Testis (tissue), 3 donors: Measurements from ENCODE around the gene PRAMEF1. TPM values are rescaled to one million over a fixed set of nuclear protein-coding genes. Genes with fewer than 3 reads are reported as not detected.
"Not testable (repeated sequence)": the region's sequence is repeated elsewhere in the genome, so short reads cannot be mapped to it uniquely, and the experiment has no call there.

Experiments
- DNase-seq: peaks from one replicate; pipeline ENCODE4 v3.0.0-alpha.2; 2019
- H3K27ac ChIP-seq, 2 donors: fragments of 200-600 bp; sonication (generic); one replicate each; pipeline ENCODE4 v1.5.1; 2019
- H3K27me3 ChIP-seq: fragments of 200-600 bp; sonication (generic); one replicate; pipeline ENCODE4 v1.5.1; 2019
- H3K36me3 ChIP-seq: fragments of 200-600 bp; sonication (generic); one replicate; pipeline ENCODE4 v1.5.1; 2017; ENCODE audit warnings: low read depth; ENCODE audit errors: missing control alignments
- H3K4me1 ChIP-seq: fragments of 200-600 bp; sonication (generic); one replicate; pipeline ENCODE4 v1.5.1; 2019
- H3K4me3 ChIP-seq, 2 donors: fragments of 200-600 bp; sonication (generic); one replicate each; pipeline ENCODE4 v1.5.1; 2017 to 2019
- H3K9me3 ChIP-seq: fragments of 200-600 bp; sonication (generic); one replicate; pipeline ENCODE4 v1.5.1; 2017
- CTCF ChIP-seq, 3 experiments: fragments of 450-650 bp in 2 of 3; fragments of 200-600 bp in 1 of 3; sonication (generic) in 1 of 3; IDR thresholded peaks; one replicate each; pipeline ENCODE4 v1.5.1; 2016 to 2019; ENCODE audit warnings: antibody characterized with exemption in 3 of 3, mild to moderate bottlenecking in 2 of 3, moderate library complexity in 1 of 3
- POLR2A ChIP-seq: fragments of 450-650 bp; IDR thresholded peaks from one replicate; pipeline ENCODE4 v1.6.1; 2017; ENCODE audit warnings: antibody characterized with exemption, mild to moderate bottlenecking, moderate library complexity
- WGBS, 2 donors: methylation state at CpG; one replicate each; pipeline ENCODE4 v1.1.5; 2018; 5-methylcytosine and 5-hydroxymethylcytosine counted together
- intact Hi-C: fragments of 100-400 bp; cut with DNase I; formaldehyde crosslinking; loops from one replicate; pipeline ENCODE4 v1.15.1; 2023; ENCODE audit warnings: low total_unique reads
- polyA plus RNA-seq: library from polyadenylated mRNA; stranded (reverse); fragments of 350-450 nt; fragmentation: Illumina TruSeq; extraction: RNeasy Lipid Tissue Mini Kit (QIAGEN cat#74804); gene quantifications from one replicate; pipeline ENCODE4 v1.2.3, GENCODE V29; 2014; ENCODE audit warnings: low read depth, low replicate concordance; ENCODE audit not compliant: insufficient read depth
- total RNA-seq, 2 donors: library from RNA; depleted of rRNA; stranded (reverse); fragments of >200 nt; gene quantifications; one replicate each; pipeline ENCODE4 v1.2.3, GENCODE V29; 2016

The PRAMEF1 gene
- total and polyA plus RNA-seq, 3 donors from 2014 or later, result 0.61 TPM; not detected in 2

- Histone ChIP-seq H3K9me3 (no peaks in the 10 kb centered on the region), H3K27me3 (no peaks in the 10 kb centered on the region), H3K4me1 (no peaks in the 10 kb centered on the region), H3K27ac (no peak overlapping the region), H3K4me3 (no peak overlapping the region), H3K36me3 (no peaks in the 10 kb centered on the region)
- intact Hi-C loops, result no loop called here
- TF ChIP-seq POLR2A (no peak), CTCF (IDR thresholded peaks at IDR 0.05) (no peak)
- 58 to 80% methylated on average over 2 to 5 of the region's 5 CpGs for WGBS, 2 donors
- no peak for DNase-seq
Measured at GRCh38 chr1:12810691-12811408, 19.7 kb downstream of the PRAMEF1 start.

GRCh38 chr1:12811409-12811784, 20.2 kb downstream of the PRAMEF1 start:
- H3K9me3 ChIP-seq, result no peaks in the 10 kb centered on the region

GRCh38 chr1:12819061-12819460, 27.9 kb downstream of the PRAMEF1 start:
- H3K27ac ChIP-seq, DNase-seq, H3K4me1 ChIP-seq, H3K27me3 ChIP-seq, H3K36me3 ChIP-seq, intact Hi-C loops, H3K4me3 ChIP-seq, H3K9me3 ChIP-seq: not testable (repeated sequence)
- 82 to 100% methylated on average over 1 to 5 of the region's 6 CpGs for WGBS, 2 donors

More at GRCh38 chr1:12811409-12811784, 20.2 kb downstream of the PRAMEF1 start:
- Histone ChIP-seq H3K4me3 (no peak overlapping the region), H3K4me1 (no peaks in the 10 kb centered on the region), H3K36me3 (no peaks in the 10 kb centered on the region), H3K27ac (no peak overlapping the region), H3K27me3 (no peaks in the 10 kb centered on the region)
- TF ChIP-seq CTCF (IDR thresholded peaks at IDR 0.05), result no peak
- no peak for TF ChIP-seq POLR2A
- no peak for DNase-seq
- 65 to 76% methylated on average over 2 of the region's 2 CpGs for WGBS, 2 donors
- intact Hi-C loops, result no loop called here

GRCh38 chr1:12831310-12831709, 40.1 kb downstream of the PRAMEF1 start, which contains the start of gene PRAMEF11:
PRAMEF11 (minus strand) TSS chr1:12831410; CDS start chr1:12828789, 2,621 bp downstream.
- H3K4me1 ChIP-seq, H3K36me3 ChIP-seq, H3K27me3 ChIP-seq, DNase-seq, H3K27ac ChIP-seq, H3K4me3 ChIP-seq, H3K9me3 ChIP-seq, intact Hi-C loops: not testable (repeated sequence)
- WGBS, 2 donors, result 64 to 69% methylated on average over 3 of the region's 3 CpGs

GRCh38 chr1:12833251-12833650, 42.1 kb downstream of the PRAMEF1 start:
- H3K36me3 ChIP-seq, H3K27me3 ChIP-seq, DNase-seq, intact Hi-C loops, H3K4me3 ChIP-seq, H3K27ac ChIP-seq, H3K9me3 ChIP-seq, H3K4me1 ChIP-seq: not testable (repeated sequence)
- WGBS, 2 donors, result 60 to 73% methylated on average over 2 of the region's 2 CpGs

Other genes starting within 250 kb of the PRAMEF1 start
- 10 to 100 TPM; 27.1 to 30.2 TPM for gene DHRS3, start 173.2 kb upstream of the PRAMEF1 start, total RNA-seq
- 38.7 TPM for gene DHRS3, start 173.2 kb upstream of the PRAMEF1 start, polyA plus RNA-seq
- gene AADACL4, start 147.3 kb upstream of the PRAMEF1 start, total RNA-seq, result not detected
- gene AADACL4, start 147.3 kb upstream of the PRAMEF1 start, polyA plus RNA-seq, result 0.66 TPM
- not detected for gene AADACL3, start 75.3 kb upstream of the PRAMEF1 start, total RNA-seq
- not detected for gene AADACL3, start 75.3 kb upstream of the PRAMEF1 start, polyA plus RNA-seq
- 10 to 100 TPM in 1 of 2 donors, 1 to 10 TPM in 1; 8.1 to 13.4 TPM for gene CFAP107, start 45.2 kb upstream of the PRAMEF1 start, total RNA-seq
- gene CFAP107, start 45.2 kb upstream of the PRAMEF1 start, polyA plus RNA-seq, result 87.9 TPM
- gene PRAMEF12, start 17.7 kb upstream of the PRAMEF1 start, total RNA-seq, result under 1 TPM; 0.24 to 0.25 TPM
- gene PRAMEF12, start 17.7 kb upstream of the PRAMEF1 start, polyA plus RNA-seq, result not detected
- not detected for gene PRAMEF11, start 40.0 kb downstream of the PRAMEF1 start, total RNA-seq
- not detected for gene PRAMEF11, start 40.0 kb downstream of the PRAMEF1 start, polyA plus RNA-seq
- under 1 TPM in 1 of 2 donors, not detected in 1; 0.31 TPM for gene HNRNPCL1, start 57.3 kb downstream of the PRAMEF1 start, total RNA-seq
- gene HNRNPCL1, start 57.3 kb downstream of the PRAMEF1 start, polyA plus RNA-seq, result not detected
- gene PRAMEF2, start 65.7 kb downstream of the PRAMEF1 start, total RNA-seq, result under 1 TPM in 1 of 2 donors, not detected in 1; 0.24 TPM
- gene PRAMEF2, start 65.7 kb downstream of the PRAMEF1 start, polyA plus RNA-seq, result 0.73 TPM
- not detected for gene PRAMEF4, start 94.8 kb downstream of the PRAMEF1 start, total RNA-seq
- not detected for gene PRAMEF4, start 94.8 kb downstream of the PRAMEF1 start, polyA plus RNA-seq
- not detected for gene PRAMEF10, start 106.9 kb downstream of the PRAMEF1 start, total RNA-seq
- gene PRAMEF10, start 106.9 kb downstream of the PRAMEF1 start, polyA plus RNA-seq, result not detected
- gene PRAMEF7, start 125.2 kb downstream of the PRAMEF1 start, total RNA-seq, result not detected
- gene PRAMEF7, start 125.2 kb downstream of the PRAMEF1 start, polyA plus RNA-seq, result 0.20 TPM
- gene PRAMEF6, start 156.2 kb downstream of the PRAMEF1 start, total RNA-seq, result not detected
- not detected for gene PRAMEF6, start 156.2 kb downstream of the PRAMEF1 start, polyA plus RNA-seq